ENCODE measurements around the gene CLIP4.

Gene CLIP4

DNA sequence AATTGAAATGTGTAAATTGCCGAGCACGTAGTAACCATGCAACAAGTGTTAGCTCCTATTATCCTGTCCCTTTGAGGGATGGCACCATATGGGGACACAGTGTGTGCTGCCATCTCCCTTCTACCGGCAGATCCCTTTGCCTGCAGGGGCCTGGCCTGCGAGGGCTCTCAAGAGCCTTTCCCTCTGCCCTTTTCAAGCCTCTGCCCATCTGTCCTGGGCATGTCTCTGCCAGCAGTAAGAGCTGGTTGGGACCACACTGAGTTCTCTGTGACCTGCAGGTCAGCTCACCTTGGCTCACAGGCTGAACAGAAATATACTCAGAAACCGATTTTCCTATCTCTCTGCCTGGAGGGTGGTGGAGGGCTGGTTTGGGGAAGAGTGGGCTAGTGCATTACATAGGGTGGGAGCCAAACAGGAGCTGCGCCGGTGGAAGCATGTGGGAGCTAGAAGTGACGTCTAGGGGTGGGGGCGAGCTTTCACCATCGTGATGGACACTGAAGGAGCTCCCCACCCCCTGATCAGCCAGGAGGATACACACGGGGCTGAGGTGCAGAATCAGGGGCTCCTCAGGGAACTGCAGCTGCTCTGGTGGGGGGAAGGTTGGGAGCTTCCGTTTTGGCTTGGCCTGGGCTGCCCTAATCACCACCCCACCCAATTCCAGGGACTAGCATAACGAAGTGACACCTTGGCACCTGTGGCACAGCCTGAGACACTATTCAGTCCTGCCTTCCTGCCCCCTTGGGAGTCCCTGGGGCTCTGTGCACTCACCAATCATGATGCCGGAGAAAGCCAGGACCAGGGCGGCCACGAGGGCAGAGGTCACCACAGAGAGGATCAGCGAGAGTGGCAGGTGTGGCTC lies 109.7 kb downstream of the CLIP4 start:
- DNase-seq, result peak; percentile 1

DNA sequence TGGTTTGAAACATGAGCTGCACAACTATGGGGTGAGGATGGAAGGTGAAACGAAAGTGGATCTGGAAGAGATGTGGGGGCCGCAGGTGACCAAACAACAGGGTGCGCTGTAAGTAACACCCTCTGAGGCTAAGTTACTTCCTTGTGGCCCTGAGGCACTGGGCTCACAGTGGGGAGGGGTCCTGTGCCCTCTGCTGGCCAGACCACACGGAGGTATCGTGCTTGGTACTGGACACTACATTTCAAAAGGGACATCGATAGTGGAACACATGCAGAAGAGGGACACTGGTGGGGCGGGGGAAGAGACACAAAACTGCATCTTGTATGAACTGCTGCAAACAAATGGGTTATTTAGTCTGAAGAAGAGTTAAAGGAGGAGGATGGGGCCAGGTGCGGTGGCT lies 110.6 kb downstream of the CLIP4 start:
- DNase-seq, result no peak

DNA sequence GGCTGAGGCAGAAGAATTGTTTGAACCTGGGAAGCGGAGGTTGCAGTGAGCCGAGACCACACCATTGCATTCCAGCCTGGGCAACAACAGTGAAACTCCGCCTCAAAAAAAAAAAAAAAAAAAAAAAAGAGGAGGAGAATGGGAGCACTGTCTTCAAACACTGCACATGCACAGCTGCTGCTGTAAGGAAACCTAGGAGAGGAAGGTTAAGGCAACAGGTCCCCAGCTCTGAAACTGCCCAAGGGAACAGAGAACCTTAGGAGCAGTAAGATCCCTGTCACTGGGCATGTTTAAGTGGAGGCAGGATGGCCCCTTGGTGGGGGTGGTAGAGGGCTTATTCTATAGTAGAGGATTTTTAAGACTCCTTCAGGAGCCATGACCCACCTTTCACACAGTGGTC lies 111.2 kb downstream of the CLIP4 start:
- no peak for DNase-seq

GRCh38 chr2:29226808-29227207 lies 111.6 kb downstream of the CLIP4 start:
- DNase-seq, result no peak

DNA sequence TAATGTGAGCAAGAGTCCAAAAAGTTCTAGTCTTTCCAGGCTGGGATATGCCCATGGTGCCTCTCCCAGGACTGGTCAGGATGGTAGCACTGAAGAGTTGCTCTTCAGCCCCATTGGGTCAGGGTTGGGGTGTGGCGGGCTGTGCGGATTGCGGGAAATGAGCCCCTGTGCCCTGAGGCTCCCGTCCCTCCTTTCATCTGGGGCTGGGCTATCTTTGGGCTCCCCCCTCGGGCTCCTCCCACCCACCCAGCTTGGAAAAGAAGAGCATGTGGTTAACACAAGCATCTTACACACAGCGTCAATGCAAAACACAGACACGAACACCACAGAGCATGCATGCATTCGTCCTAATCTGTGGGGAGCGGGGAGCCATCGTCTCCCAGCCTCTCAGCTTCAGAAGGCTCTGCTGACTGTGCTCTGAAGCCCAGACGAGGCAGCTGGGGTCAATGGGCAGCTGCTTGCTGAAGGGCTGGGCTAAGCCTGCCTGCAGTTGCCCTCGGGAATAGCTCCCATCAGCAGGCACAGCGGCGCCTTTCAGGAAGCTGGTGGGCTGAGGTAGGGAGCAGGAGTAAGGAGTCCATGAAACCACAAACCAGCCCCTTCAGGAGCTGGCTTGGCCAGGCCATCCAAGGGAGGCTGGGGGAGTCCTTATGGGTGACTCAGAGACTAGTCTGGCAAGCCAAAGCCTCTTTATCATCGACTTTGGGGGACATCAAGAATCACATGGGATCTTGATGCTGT lies 112.9 kb downstream of the CLIP4 start:
- DNase-seq, result no peak

DNA sequence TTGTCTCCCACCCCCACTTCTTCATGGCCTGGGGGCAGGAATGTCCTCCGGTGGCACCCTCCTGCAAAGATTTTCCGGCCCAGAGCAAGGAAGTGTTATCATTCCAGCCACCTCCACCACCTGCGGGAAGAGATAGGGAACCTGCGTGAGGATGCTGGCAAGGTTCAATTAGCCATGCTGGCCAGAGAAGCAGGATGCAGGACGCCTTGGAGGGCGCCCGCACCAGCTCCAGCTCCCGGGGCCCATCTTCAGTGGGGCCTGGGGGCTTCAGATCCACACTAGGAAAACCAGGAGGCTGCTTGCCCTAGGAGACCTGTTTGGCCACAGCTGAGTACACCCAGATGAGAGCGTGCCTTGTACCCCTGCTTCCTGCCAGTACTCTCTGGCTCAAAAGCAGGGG lies 113.7 kb downstream of the CLIP4 start:
- DNase-seq, result no peak

- no peak for DNase-seq
Measured at GRCh38 chr2:29229640-29230039, 114.4 kb downstream of the CLIP4 start.

GRCh38 chr2:29232041-29232440 lies 116.8 kb downstream of the CLIP4 start:
- DNase-seq, result no peak

DNA sequence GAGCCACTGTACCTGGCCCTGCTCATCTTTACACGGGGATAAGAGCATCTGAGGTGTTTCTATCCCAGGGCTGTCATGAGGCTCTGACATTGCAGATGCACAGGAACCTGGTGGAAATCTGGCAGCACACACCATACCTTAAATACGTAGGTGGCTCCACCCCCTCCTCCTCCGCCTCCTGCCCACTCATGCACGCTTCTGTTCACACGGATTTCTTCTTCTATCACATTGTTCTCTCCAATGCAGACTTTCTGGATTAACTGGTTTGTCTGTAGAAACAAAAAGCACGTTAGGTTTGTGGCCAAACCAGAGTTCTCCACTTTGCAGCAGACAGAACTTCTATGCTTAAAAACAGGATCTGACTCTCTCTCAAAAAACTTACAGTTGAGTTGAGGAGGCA lies 118.2 kb downstream of the CLIP4 start:
- no peak for DNase-seq

DNA sequence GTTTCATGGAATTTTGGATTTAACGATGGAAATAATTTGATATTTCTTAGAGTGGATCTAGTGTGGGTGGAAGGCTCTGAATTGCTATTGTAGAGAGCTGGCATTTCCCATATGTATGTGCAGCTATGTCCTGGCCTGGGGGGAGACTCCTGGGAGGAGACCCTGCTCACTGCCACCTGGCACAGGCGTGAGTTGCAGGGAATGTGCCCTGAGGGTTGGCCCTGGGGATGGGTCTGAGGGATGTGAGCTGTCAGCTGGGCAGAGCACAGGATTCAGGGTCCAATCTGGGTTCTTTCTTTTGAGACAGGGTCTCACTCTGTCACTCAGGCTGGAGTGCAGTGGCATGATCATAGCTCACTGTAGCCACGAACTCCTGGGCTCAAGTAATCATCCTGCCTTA lies 120.2 kb downstream of the CLIP4 start:
- no peak for DNase-seq

DNA sequence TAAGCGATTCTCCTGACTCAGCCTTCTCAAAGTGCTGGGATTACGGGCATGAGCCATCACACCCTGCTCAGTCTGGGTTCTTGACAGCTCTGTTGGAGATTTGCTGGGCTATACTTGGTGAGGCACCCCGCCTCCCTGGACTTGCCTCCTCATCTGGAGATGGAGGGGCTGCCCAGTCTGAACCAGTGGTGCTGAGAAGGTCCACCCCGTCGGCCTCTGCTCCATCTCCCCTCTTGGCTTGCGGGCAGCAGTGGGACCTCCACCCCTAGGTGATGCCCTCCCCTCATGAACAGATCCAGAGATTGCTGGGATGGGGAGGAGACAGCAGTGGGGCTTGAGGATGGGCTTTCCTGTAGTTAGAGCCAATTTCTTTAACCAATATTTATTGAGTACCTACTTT lies 120.9 kb downstream of the CLIP4 start:
- DNase-seq, result no peak

- DNase-seq, result no peak
Measured at GRCh38 chr2:29238497-29238896, 123.3 kb downstream of the CLIP4 start.
